ENCODE measurements around the gene CFLAR.
"Not testable (repeated sequence)": the region's sequence is repeated elsewhere in the genome, so short reads cannot be mapped to it uniquely, and the experiment has no call there.

Gene CFLAR

DNA sequence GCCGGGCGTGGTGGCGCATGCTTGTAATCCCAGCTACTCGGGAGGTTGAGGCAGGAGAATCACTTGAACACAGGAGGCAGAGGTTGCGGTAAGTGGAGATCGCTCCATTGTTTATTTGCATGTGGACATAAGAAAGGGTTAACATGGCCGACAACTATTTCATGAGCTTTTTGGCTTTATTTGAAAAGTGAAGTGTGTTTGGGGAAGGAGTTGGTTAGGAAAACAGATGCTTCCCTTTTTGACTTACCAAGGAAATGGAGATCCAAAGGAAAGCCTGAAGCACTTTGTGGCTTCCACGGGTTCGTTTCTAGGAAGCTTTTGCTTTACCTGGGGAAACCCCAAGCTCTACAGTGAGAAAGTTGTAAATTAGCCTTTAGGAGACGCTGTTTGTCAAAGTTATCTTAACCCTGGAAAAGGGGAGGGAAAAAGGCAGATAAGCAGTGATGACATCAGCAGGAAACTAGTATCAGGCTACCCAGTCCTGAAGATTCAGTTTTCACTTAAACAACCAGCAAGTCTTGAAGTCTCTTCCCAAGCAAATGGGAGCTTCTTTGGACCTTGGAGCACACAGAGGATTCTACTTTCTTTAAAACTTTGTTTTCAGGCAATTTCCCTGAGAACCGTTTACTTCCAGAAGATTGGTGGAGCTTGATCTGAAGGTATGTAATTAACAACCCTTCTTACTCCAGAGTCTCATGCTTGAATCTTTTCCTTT lies 66.8 kb downstream of the CFLAR start, which contains the start of gene CASP10:
Gene CASP10, plus strand, starts transcription at position 492 of the 715 bp plus-strand sequence. CDS start 2,637 bp downstream, outside the sequence.
- DNase-seq (ENCODE audit: low read depth in 2 of 2): no peak

- no peak for DNase-seq (ENCODE audit: low read depth in 2 of 2)
These were observed 67.4 kb downstream of the CFLAR start for GRCh38 chr2:201183365-201183727.

- DNase-seq (ENCODE audit: low read depth in 2 of 2): not testable (repeated sequence)
These were observed 67.9 kb downstream of the CFLAR start for GRCh38 chr2:201183835-201184234.

- not testable (repeated sequence) for DNase-seq (ENCODE audit: low read depth in 2 of 2)
These were observed 68.3 kb downstream of the CFLAR start for GRCh38 chr2:201184248-201184647.

DNA sequence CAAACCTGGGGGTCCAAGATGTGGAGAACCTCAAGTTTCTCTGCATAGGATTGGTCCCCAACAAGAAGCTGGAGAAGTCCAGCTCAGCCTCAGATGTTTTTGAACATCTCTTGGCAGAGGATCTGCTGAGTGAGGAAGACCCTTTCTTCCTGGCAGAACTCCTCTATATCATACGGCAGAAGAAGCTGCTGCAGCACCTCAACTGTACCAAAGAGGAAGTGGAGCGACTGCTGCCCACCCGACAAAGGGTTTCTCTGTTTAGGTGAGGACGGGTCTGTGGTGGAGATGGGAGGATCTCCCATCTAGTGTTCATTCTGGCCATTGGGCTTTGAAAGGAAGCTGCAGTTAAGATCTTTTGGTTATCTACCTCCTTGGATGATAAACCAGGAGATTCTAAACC lies 69.9 kb downstream of the CFLAR start:
- no peak for DNase-seq (ENCODE audit: low read depth in 2 of 2)

DNA sequence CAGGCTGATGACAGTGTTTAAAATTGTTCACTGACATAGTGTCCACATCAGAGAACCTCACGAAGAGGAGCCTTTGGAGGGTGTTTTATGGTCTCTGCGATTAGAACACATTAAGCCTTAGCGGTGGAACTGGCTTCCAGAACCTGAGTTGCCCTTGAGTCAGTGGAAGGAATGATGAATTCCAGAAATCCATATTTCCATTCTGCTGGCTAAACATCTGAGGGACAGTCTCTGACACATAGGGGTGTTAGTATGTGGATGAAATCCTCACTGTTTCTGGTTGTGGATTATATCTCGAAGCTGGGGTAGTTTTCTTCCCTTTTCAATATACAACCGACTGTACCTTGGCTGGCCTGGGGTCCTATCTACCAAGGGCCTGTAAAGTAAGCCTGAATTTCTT lies 71.0 kb downstream of the CFLAR start:
- DNase-seq (ENCODE audit: low read depth in 2 of 2): no peak

- DNase-seq (ENCODE audit: low read depth in 2 of 2): no peak
These were observed 72.5 kb downstream of the CFLAR start for GRCh38 chr2:201188449-201188848.

GRCh38 chr2:201191132-201191875 lies 75.3 kb downstream of the CFLAR start:
- no peak for DNase-seq (ENCODE audit: low read depth in 2 of 2)

DNA sequence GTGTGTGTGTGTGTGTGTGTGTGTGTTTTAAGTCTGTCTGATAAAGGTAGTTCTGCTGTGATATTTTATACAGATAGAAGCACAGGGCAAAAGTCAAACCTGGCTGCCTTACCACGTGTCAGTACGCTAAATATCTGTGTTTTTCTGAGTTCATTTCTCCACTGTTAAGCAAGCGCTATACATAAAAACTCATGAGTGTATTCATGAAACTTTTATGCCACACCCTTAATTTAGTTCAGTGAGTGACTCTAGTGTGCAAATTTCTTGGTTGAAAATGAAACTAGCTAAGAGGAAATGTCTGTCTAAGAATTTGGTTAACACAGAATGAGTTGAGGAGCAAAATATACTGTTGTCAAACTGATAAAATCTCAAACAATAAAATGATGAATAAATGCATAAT lies 78.1 kb downstream of the CFLAR start:
- DNase-seq (ENCODE audit: low read depth in 2 of 2): no peak

GRCh38 chr2:201195331-201195730 lies 79.4 kb downstream of the CFLAR start:
- no peak for DNase-seq (ENCODE audit: low read depth in 2 of 2)

DNA sequence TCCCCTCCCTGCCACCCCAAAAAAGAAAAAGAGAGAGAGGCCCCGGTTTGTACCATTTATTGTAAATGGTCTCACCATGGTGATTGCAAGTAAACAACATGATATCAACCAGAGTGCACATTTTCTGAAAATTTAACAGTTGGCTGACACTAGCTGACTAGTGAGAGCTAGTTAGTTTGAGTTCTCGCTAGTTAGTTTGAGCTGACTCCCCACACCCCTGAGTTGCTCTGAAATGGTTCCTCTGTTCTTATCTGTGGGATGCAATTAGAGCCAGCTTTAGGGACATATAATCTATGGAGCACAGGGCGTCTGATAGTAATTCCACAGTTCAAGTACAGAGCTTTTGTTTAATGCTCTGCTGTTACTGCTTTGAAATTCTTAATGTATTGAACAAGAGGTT lies 80.0 kb downstream of the CFLAR start:
- DNase-seq (ENCODE audit: low read depth in 2 of 2): no peak

- DNase-seq (ENCODE audit: low read depth in 2 of 2): no peak
These were observed 80.8 kb downstream of the CFLAR start for GRCh38 chr2:201196803-201197202.

GRCh38 chr2:201197781-201198180 lies 81.8 kb downstream of the CFLAR start:
- DNase-seq (ENCODE audit: low read depth in 2 of 2): no peak

DNA sequence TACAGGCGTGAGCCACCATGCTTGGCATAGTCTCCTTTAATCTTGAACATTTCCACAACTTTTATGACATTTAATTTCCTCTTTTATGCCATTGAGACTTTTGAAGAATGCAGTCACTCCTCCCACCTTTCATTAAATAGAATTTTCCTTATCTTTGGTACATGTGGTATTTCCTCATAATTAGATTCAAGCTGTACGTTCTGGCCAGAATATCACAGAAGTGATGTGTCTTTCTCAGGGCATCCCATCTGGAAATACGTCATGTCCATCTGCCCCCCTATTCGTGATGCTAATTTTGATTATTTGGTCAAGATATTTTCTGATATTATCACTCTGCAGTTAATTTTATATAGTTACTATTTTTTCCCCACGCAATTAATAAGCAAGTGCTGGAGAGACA lies 83.9 kb downstream of the CFLAR start:
- no peak for DNase-seq (ENCODE audit: low read depth in 2 of 2)

GRCh38 chr2:201200345-201200744 lies 84.4 kb downstream of the CFLAR start:
- no peak for DNase-seq (ENCODE audit: low read depth in 2 of 2)

- DNase-seq (ENCODE audit: low read depth in 2 of 2): no peak
These were observed 85.4 kb downstream of the CFLAR start for GRCh38 chr2:201201371-201201770.

- no peak for DNase-seq (ENCODE audit: low read depth in 2 of 2)
These were observed 88.1 kb downstream of the CFLAR start for GRCh38 chr2:201203916-201204654.

- DNase-seq (ENCODE audit: low read depth in 2 of 2): no peak
These were observed 88.9 kb downstream of the CFLAR start for GRCh38 chr2:201204655-201205514.

DNA sequence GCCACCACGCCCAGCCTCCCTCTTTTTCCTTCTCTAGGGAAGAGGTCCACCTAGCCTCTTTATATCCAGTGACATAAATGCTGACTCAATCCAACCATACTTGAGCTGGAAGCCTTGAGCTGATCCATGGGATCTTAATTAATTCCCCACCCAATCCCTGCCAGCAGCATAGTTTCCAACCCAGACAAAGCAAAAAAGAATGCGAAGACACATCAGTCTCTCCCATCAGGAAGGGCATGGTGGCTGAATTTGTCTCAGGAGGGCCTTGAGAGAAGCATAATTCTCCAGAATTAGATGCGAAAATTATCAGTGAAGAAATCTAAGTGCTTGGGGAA lies 89.5 kb downstream of the CFLAR start:
- no peak for DNase-seq (ENCODE audit: low read depth in 2 of 2)

GRCh38 chr2:201208563-201209252 lies 92.7 kb downstream of the CFLAR start:
- DNase-seq (ENCODE audit: low read depth in 2 of 2): no peak

GRCh38 chr2:201215963-201216362 lies 100.0 kb downstream of the CFLAR start:
- no peak for DNase-seq (ENCODE audit: low read depth in 2 of 2)
